Hepatocyte (in vitro differentiated cells): ENCODE measurements around the gene MATCAP1. TPM values are rescaled to one million over a fixed set of nuclear protein-coding genes. Genes with fewer than 3 reads are reported as not detected.

ENCODE experiments used
- DNase-seq: peaks from one replicate; pipeline ENCODE4 v3.0.0-alpha.2; 2016; ENCODE audit warnings: low spot score
- H2AFZ ChIP-seq: fragments of 200-600 bp; sonication (generic); 2 replicates; pipeline ENCODE4 v1.6.0; 2016; ENCODE audit warnings: antibody characterized with exemption, mild to moderate bottlenecking
- H3K27ac ChIP-seq: fragments of 200-600 bp; sonication (generic); 2 replicates; pipeline ENCODE4 v1.5.1; 2016; ENCODE audit warnings: mild to moderate bottlenecking
- H3K27me3 ChIP-seq: fragments of 200-600 bp; sonication (generic); 2 replicates; pipeline ENCODE4 v1.6.1; 2016
- H3K36me3 ChIP-seq: fragments of 200-600 bp; sonication (generic); replicated peaks from 2 replicates; pipeline ENCODE4 v1.5.1; 2016; ENCODE audit warnings: low read depth; ENCODE audit not compliant: insufficient read depth
- H3K4me1 ChIP-seq: fragments of 200-600 bp; sonication (generic); 2 replicates; pipeline ENCODE4 v1.5.1; 2016; ENCODE audit warnings: mild to moderate bottlenecking, moderate library complexity; ENCODE audit not compliant: insufficient read depth
- H3K4me2 ChIP-seq: fragments of 200-600 bp; sonication (generic); 2 replicates; pipeline ENCODE4 v1.6.0; 2016
- H3K4me3 ChIP-seq: fragments of 200-600 bp; sonication (generic); 2 replicates; pipeline ENCODE4 v1.5.1; 2016; ENCODE audit warnings: mild to moderate bottlenecking
- H3K79me2 ChIP-seq: fragments of 200-600 bp; sonication (generic); 2 replicates; pipeline ENCODE4 v1.6.0; 2017; ENCODE audit warnings: mild to moderate bottlenecking
- H3K9me2 ChIP-seq: fragments of 200-600 bp; sonication (generic); replicated peaks from 2 replicates; pipeline ENCODE4 v1.6.0; 2017; ENCODE audit warnings: mild to moderate bottlenecking; ENCODE audit not compliant: insufficient read depth
- H3K9me3 ChIP-seq: fragments of 200-600 bp; sonication (generic); 2 replicates; pipeline ENCODE4 v1.5.1; 2016; ENCODE audit warnings: low read depth, mild to moderate bottlenecking
- H4K20me1 ChIP-seq: fragments of 200-600 bp; sonication (generic); 2 replicates; pipeline ENCODE4 v1.6.0; 2016; ENCODE audit warnings: mild to moderate bottlenecking; ENCODE audit not compliant: insufficient read depth, poor library complexity, severe bottlenecking
- CTCF ChIP-seq: fragments of 200-600 bp; sonication (generic); IDR thresholded peaks from 2 replicates; pipeline ENCODE4 v1.5.1; 2016; ENCODE audit warnings: antibody characterized with exemption, mild to moderate bottlenecking; ENCODE audit not compliant: poor library complexity
- EZH2 ChIP-seq: fragments of 200-600 bp; sonication (generic); IDR thresholded peaks from 2 replicates; pipeline ENCODE4 v1.6.1; 2016; ENCODE audit warnings: antibody characterized with exemption, mild to moderate bottlenecking, borderline replicate concordance
- EZH2phosphoT487 ChIP-seq: fragments of 200-600 bp; sonication (generic); IDR thresholded peaks from one replicate; pipeline ENCODE4 v1.6.1; 2018; ENCODE audit warnings: antibody characterized with exemption, mild to moderate bottlenecking, low read depth, moderate library complexity; ENCODE audit not compliant: unreplicated experiment, severe bottlenecking
- WGBS: methylation state at CpG from one replicate; pipeline ENCODE4 v1.1.6; 2016; ENCODE audit warnings: low lambda C conversion rate; ENCODE audit errors: missing lambda C conversion rate; 5-methylcytosine and 5-hydroxymethylcytosine counted together
- polyA plus RNA-seq: library from polyadenylated mRNA; unstranded; fragments of >200 nt; fragmentation: Nextera tagmentation; extraction: Ambion mirVana; gene quantifications from 2 replicates; pipeline ENCODE4 v1.2.1, GENCODE V29; 2016
- total RNA-seq: library from RNA; depleted of rRNA; stranded (reverse); fragments of >200 nt; gene quantifications from 2 replicates; pipeline ENCODE4 v1.2.3, GENCODE V29; 2014

MATCAP1 gene
- total and polyA plus RNA-seq, 2 experiments from 2014 or later = 22.3 to 25.4 TPM

- Histone ChIP-seq H3K4me2 (no peak overlapping the region), H4K20me1 (no peaks in the 10 kb centered on the region), H3K9me3 (no peaks in the 10 kb centered on the region), H3K9me2 (no peaks in the 10 kb centered on the region), H2AFZ (no peak overlapping the region), H3K4me3 (no peak overlapping the region), H3K27ac (no peak overlapping the region), H3K79me2 (no peaks in the 10 kb centered on the region), H3K36me3 (no peaks in the 10 kb centered on the region), H3K4me1 (no peaks in the 10 kb centered on the region), H3K27me3 (no peaks in the 10 kb centered on the region)
- WGBS = 83% methylated on average over 18 of the region's 18 CpGs
- TF ChIP-seq CTCF (no peak), EZH2 (no peak), EZH2phosphoT487 (no peak)
- no peak for DNase-seq
Observed at GRCh38 chr16:67216612-67217490, 33.1 kb upstream of the MATCAP1 start.

GRCh38 chr16:67215706-67216105 is 31.9 kb upstream of the MATCAP1 start:
- no peak overlapping the region for H3K4me3 ChIP-seq
- no peaks in the 10 kb centered on the region for H4K20me1 ChIP-seq
- no peaks in the 10 kb centered on the region for H3K36me3 ChIP-seq
- H3K9me3 ChIP-seq = no peaks in the 10 kb centered on the region
- no peaks in the 10 kb centered on the region for H3K27me3 ChIP-seq
- no peak overlapping the region for H3K27ac ChIP-seq
- no peak for TF ChIP-seq EZH2phosphoT487
- no peak for TF ChIP-seq EZH2
- WGBS = 83% methylated on average over 4 of the region's 5 CpGs
- H3K79me2 ChIP-seq = no peaks in the 10 kb centered on the region
- no peak overlapping the region for H2AFZ ChIP-seq
- H3K4me2 ChIP-seq = no peak overlapping the region
- no peak for DNase-seq
- H3K9me2 ChIP-seq = no peaks in the 10 kb centered on the region
- H3K4me1 ChIP-seq = no peaks in the 10 kb centered on the region

GRCh38 chr16:67213197-67214019 is 29.6 kb upstream of the MATCAP1 start:
- H3K79me2 ChIP-seq = no peaks in the 10 kb centered on the region
- H3K9me2 ChIP-seq = no peaks in the 10 kb centered on the region
- H3K27me3 ChIP-seq = no peaks in the 10 kb centered on the region
- H3K36me3 ChIP-seq = no peaks in the 10 kb centered on the region
- H3K27ac ChIP-seq = no peak overlapping the region
- H3K4me3 ChIP-seq = no peak overlapping the region
- no peaks in the 10 kb centered on the region for H3K9me3 ChIP-seq
- no peak overlapping the region for H3K4me2 ChIP-seq
- H4K20me1 ChIP-seq = no peaks in the 10 kb centered on the region
- no peak for DNase-seq
- H2AFZ ChIP-seq = no peak overlapping the region
- TF ChIP-seq EZH2phosphoT487 = no peak
- TF ChIP-seq CTCF = no peak
- no peak for TF ChIP-seq EZH2
- no peaks in the 10 kb centered on the region for H3K4me1 ChIP-seq
- 86% methylated on average over 8 of the region's 8 CpGs for WGBS

GRCh38 chr16:67212766-67213165 is 29.0 kb upstream of the MATCAP1 start:
- TF ChIP-seq CTCF = no peak
- TF ChIP-seq EZH2phosphoT487 = no peak
- TF ChIP-seq EZH2 = no peak
- Histone ChIP-seq H3K4me3 (no peak overlapping the region), H3K4me2 (no peak overlapping the region), H3K9me3 (no peaks in the 10 kb centered on the region), H3K79me2 (no peaks in the 10 kb centered on the region), H3K4me1 (no peaks in the 10 kb centered on the region), H3K36me3 (no peaks in the 10 kb centered on the region), H4K20me1 (no peaks in the 10 kb centered on the region), H3K9me2 (no peaks in the 10 kb centered on the region), H3K27me3 (no peaks in the 10 kb centered on the region), H3K27ac (no peak overlapping the region), H2AFZ (no peak overlapping the region)
- no peak for DNase-seq
